GM12892 (cell line): ENCODE data around the gene TXNDC5.

Experiments used
- POLR2A ChIP-seq: IDR thresholded peaks from 2 replicates; pipeline ENCODE4 v1.6.1; 2011; ENCODE audit warnings: low read depth, low read length, control low read depth
- POLR2AphosphoS5 ChIP-seq: IDR thresholded peaks from 2 replicates; pipeline ENCODE4 v1.6.1; 2011; ENCODE audit warnings: low read depth, low read length, control low read depth

GRCh38 chr6:7897461-7898192 is 13.0 kb downstream of the TXNDC5 start:
- peak; percentile 35 for TF ChIP-seq POLR2A
- no peak; the same call in 1 of the 2 replicates for TF ChIP-seq POLR2AphosphoS5
